ENCODE data around the gene GDNF. TPM values are rescaled to one million over a fixed set of nuclear protein-coding genes. Genes with fewer than 3 reads are reported as not detected.
"Not testable (repeated sequence)": the region's sequence is repeated elsewhere in the genome, so short reads cannot be mapped to it uniquely, and the experiment has no call there.

The GDNF gene
- total RNA-seq, 1 donor from 2014 or later, result not detected

DNA sequence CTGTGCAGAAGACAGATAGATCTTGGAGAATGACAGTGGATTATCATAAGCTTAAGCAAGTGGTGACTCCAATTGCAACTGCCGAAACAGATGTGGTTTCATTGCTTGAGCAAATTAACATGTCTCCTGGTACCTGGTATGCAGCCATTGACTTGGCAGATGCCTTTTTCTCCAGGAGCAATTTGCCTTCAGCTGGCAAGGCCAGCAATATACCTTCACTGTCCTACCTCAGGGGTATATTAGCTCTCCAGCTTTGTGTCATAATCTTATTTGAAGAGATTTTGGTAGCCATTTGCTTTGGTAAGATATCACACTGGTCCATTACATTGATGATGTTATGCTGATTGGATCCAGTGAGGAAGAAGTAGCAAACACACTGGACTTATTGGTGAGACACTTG is 43.4 kb downstream of the GDNF start:
- DNase-seq (ENCODE audit: missing footprints); ATAC-seq; intact Hi-C loops (cut with DNase I): not testable (repeated sequence)

DNA sequence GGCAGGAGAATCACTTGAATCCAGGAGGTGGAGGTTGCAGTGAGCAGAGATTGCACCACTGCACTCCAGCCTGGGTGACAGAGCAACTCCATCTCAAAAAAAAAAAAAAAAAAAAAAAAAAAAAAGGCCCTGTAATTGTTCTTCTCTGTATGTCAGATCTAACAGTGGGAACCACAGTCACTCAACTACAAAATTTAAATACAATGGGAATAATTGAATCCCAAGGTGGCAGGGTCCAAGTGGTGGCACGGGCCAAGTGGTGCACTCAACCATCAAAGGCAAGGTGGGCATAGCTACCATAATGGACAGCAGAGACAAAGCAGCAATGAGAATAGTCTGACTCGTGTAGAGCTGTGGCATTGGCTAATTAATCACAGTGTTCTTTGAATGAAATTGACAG is 44.5 kb downstream of the GDNF start:
- ATAC-seq; intact Hi-C loops (cut with DNase I); DNase-seq (ENCODE audit: missing footprints): not testable (repeated sequence)

DNA sequence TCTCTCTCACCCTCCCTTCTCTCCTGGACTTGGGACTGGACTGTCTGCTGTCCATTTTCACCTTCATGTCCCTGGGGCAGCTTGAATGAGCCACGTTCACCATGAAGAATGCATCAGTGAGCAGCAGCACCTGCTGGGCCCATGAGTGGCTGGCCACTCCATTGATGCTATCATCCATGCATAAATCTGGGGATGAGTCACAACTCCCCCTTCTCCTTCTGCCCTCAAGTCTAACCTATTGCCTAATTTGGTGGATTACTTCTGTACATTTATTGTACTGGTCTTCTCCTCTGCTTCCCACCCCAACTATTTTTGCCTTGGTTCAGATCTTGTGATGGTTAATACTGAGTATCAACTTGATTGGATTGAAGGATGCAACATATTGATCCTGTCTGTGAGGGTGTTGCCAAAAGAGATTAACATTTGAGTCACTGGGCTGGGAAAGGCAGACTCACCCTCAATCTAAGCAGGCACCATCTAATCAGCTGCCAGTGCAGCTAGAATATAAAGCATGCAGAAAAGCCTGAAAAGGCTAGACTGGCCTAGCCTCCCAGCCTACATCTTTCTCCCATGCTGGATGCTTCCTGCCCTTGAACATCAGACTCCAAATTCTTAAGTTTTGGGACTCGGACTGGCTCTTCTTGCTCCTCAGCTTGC is 46.7 kb downstream of the GDNF start:
- DNase-seq (ENCODE audit: missing footprints) (no peak), ATAC-seq (no peak)
- intact Hi-C loops (cut with DNase I), result no loop called here

DNA sequence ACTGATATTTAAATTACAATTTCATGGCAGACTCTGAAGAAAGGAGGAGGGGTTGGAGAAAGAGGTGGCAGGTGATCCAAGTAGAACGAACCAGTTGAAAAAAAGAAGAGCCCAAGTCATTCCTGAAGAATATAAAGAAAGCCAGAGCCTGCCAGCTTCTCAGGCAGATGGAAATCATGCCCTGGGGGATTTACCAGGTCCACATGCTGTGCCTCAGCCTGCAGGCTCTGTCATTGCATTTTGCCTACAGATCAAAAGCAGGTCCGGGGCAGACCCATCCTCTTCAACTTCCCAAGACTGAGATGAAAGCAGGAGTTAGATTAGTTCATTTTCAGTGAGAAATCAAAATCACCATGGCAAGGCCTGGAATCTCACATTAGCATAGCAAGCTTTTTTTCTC is 48.5 kb downstream of the GDNF start:
- intact Hi-C loops (cut with DNase I), result no loop called here
- no peak for DNase-seq (ENCODE audit: missing footprints)
- ATAC-seq, result no peak

DNA sequence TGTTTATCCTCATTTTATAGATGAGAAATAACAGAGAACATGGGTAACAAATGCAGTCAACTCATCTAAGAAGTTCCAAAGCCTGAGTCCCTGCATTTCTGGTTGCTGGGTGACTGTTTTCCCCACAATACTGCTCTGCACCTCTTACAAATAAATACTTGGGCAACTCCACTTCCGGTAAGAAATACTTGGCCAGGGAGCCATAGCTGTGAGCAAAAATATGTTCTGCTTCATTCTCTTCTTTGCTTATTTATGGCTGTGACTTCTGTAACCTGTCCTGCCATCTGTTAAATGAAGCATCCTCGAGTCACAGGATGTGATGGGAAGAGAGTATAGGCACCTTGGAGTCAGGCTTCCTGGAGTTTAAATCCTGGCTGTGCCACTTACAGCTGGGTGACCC is 49.9 kb downstream of the GDNF start:
- ATAC-seq, result no peak
- DNase-seq (ENCODE audit: missing footprints), result no peak

DNA sequence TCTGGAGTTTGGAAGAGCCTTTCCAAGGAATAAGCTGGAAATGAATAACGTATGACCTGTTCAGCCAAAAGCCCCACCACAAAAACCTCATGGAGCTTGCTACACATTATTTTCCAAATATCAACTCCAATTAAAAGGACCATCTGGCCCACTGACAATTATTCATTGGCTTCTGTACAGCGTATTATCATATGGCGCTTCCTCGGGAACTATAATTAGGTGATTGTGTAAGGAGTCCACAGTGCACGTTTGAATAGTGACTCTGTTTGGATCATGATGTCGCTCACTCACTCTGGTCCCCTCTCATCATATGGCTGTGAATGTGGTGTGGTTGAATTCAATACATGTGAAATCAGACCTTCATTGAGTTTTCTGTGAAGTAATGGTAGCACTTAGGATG is 52.1 kb downstream of the GDNF start:
- DNase-seq (ENCODE audit: missing footprints) (no peak), ATAC-seq (no peak)
- intact Hi-C loops (cut with DNase I), result no loop called here

More for the DNA sequence above, 49.9 kb downstream of the GDNF start:
- intact Hi-C loops (cut with DNase I), result no loop called here

DNA sequence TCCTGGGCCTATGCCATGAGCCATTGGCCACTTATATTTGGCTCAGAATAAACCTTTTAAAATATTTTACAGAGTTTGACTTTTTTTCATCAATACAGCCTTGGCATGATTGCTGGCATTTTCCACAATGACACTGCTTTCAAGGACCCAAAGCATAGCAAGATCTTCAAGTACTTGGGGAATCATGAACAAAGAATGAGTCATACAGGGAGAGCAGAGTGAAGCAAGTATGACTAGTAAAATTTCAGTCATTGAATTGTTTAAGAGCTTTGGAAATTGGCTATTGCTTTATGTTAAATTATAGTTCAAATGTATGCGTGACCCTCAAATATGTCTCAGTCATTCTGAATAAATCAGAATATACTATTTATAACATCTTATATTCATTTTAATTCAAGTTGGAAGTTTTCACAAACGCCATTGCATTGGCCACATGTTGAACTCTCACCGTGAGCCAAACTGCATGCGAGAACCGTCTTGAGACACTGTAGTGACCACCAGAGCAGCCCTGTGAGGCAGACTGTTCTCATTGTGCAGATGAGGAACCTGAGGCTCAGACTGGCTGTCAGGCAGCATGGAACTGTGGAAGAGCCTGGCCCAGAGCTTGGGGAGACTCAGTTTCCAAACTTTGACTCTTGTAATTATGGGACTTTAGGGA is 52.9 kb downstream of the GDNF start:
- ATAC-seq (no peak), DNase-seq (ENCODE audit: missing footprints) (no peak)
- intact Hi-C loops (cut with DNase I), result no loop called here

DNA sequence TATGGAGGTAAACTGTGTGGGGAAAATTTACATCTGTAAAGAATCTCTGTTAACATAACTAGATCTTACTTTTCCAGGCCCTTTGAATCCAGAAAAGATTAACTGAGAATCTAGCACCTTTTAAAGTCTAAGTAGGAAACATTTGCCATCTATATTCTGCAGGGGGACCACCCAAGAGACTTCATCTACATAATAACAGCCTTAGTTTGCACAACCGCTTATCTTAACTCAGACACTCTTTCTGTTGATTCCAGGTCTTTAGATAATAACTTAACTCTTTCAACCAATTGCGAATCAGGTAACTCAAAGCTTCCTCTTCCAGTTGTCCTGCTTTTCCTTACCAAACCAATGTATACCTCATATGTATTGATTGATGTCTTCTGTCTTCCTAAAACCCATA is 53.4 kb downstream of the GDNF start:
- intact Hi-C loops (cut with DNase I), result no loop called here
- no peak for ATAC-seq
- no peak for DNase-seq (ENCODE audit: missing footprints)

DNA sequence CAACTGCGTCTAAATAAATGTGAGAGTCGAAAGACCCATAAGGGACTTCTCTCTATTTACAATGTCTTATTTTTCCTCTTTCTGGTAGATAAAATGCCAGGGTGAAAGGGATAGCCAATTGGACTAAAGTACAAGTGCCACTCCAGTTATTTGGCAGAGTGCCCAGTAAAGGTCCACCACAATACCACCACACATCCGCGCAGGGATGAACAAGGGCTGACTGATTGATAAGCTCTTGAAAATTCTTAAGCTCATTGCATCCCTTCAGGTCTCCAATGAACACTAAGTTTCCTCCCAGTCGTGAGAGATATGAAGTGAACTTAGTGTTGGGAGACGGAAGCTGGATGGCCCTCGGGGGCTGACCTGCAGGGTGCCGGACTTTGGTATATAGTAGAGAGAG is 58.4 kb downstream of the GDNF start:
- ATAC-seq; DNase-seq (ENCODE audit: missing footprints); intact Hi-C loops (cut with DNase I): not testable (repeated sequence)

DNA sequence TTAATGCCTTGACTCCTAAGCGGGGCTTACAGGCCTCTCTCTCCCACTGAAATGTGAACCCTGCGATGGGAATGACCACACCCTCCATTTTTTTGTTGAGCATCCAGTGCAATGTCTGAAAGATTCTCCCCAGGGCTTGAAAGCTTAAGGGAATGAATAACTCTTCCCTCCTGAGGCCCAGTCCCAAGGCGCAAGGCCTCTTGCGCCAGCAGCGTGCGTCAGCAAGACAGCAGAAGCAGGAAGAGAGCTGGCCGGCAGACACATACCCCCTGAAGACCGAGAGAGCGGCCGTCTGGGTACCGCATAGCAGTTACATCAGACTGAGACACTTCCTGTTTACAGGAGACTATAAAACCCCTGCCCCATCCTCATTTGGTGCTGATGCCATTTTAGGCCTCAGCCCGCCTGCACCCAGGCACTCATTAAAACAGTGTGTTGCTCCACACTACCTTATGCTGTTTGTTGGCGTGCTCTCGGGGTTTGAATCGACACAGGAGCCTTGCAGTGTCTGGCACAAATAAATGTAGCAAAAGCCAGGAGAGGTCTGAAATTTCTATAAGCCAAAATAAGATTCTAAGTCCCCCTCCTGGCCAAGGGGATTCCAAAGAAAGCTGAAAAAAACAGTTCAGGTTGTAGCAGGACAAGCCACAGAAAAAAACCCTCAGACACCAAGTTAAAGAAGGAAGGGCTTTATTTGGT is 62.3 kb downstream of the GDNF start:
- DNase-seq (ENCODE audit: missing footprints), result no peak
- no peak for ATAC-seq
- intact Hi-C loops (cut with DNase I), result no loop called here

DNA sequence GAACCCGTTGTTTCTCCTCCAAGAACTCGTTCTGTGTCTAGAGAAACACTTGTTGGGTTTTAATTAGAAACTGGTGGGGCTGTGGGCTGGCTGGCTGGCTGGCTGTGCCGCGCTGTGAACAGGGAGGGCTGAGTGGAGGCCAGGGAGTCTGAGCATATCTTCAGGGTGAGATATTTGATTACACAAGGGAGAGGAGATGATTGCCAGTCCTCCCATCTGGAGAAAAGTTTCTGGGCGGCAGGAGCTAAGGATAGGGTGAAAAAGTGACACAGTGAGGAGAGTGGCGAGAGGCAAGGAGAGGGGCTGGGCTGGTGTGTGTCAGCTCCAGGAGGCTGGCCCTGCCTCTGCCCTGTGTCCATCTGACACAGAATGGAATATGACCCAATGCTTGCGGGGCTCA is 63.0 kb downstream of the GDNF start:
- DNase-seq (ENCODE audit: missing footprints), result no peak
- intact Hi-C loops (cut with DNase I), result no loop called here
- ATAC-seq, result no peak

DNA sequence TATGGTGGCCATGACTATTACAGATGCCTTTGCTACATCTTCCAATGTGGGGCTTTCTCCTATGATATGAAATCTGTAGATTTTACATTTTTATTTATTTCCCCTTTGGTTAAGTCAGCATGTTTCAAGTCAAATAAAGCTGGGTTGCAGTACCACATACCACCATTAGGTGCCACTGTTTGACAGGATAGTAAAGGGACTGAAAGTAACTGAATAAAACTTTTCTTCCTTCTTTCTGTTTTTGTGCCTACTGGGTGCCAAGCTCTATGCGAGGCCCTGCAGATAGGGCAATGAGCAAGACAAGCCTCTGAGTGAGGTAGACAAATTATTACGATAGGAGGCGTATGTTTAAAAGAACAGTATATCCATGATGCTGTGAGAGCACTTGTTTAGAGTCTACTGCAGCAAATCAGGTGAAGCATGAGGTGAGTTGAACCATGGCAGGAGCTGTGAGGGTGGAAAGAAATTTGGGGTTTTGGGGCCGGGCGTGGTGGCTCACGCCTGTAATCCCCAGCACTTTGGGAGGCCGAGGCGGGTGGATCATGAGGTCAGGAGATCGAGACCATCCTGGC is 64.8 kb downstream of the GDNF start:
- intact Hi-C loops (cut with DNase I), result no loop called here
- ATAC-seq, result no peak
- DNase-seq (ENCODE audit: missing footprints), result no peak

DNA sequence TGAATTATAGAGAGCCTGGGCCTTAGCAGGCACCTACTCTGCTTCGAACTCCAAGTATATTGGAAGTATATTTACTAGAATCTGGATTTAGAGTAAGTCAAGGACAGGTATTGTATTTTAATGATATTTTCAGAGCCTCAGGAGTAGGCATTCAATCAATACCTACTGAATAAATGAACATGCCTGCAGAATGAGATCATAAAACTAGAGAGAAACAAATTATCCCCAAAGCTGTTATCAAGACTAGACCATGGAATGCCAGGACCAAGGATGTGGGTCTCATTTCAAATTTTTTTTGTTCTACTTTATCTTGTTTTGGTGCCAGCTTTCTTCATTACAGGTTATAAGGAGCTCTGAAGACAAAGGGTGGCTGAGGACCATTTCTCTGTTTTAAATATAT is 66.0 kb downstream of the GDNF start:
- ATAC-seq (no peak), DNase-seq (ENCODE audit: missing footprints) (no peak)
- intact Hi-C loops (cut with DNase I), result no loop called here

DNA sequence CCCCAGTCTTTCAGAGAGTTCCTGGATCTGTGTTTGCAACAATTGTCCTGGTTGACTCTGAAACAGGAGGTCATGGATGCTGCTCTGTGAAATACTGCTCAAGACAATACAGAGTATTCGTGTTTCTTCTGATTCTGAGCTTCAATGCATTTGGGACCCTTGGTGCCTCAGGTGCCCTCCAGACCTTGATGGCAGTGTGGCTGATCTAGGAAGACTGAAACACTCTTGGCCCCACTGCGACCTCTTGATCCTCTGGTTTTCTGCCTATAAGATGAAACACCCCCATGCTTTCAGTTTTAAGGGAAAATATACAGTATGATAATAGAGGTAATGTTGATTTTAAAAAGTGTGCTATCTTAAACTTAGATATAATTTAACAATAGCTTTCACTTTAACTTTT is 67.6 kb downstream of the GDNF start:
- no peak for DNase-seq (ENCODE audit: missing footprints)
- no peak for ATAC-seq
- intact Hi-C loops (cut with DNase I), result no loop called here

DNA sequence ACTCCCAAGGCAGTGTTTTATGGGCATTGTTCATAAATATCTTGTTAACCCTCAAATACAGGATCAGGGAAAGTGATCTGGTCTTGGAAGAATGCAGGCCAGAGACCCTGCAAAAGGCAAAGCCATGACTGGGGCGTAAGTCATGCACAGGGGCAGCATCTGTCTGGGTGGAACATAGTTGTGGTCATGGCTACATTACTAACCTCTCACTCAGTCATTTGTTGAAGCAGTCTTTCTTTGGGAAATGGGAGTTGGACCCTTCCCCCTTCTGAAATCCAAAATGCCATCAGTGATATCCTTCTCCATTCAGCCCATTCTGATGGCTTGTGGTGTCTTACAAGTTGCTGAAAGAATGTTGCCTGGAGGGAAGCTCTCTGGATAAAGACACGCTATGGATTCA is 68.1 kb downstream of the GDNF start:
- no peak for DNase-seq (ENCODE audit: missing footprints)
- no peak for ATAC-seq
- intact Hi-C loops (cut with DNase I), result no loop called here

DNA sequence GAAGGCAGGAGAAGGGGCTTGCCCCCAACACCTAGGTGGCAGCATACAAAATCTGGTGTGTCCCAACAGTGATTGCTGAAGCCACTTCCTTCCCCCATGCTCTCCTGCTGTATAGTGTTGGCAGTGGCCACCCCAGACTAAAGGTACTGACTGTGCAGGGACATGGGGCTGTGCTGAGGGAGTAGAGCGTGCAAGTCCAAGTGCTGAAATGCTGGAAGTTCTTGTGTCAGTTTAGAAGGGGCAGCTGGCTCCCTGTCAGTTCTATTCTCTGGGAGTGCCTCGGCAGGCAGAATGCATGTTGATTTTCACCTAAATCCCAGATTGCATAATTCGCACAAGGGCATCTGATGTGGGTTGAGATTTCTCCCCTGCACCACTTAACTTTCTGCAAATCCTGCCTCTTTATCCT is 68.6 kb downstream of the GDNF start:
- no peak for ATAC-seq
- intact Hi-C loops (cut with DNase I), result no loop called here

DNA sequence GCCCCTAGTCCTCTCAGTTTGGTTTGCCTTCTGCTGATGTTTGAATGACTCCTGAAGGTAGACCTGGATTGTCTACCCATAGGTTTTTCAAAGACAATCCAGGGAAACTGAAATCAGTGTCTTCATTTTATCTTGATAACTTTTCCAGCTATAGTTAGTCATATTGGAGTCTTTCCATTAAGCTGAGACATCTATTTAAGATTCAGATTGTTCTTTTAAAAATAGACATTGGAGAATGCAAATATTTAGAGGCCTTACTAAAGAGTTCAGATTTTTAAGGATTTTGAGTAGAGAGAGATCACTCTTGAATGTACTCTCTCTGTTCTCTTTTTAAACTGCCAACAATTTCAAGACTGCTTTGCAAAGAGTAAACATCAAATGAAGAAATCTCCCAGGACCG is 69.1 kb downstream of the GDNF start:
- DNase-seq (ENCODE audit: missing footprints) (no peak), ATAC-seq (no peak)
- intact Hi-C loops (cut with DNase I), result no loop called here

More for the DNA sequence above, 68.6 kb downstream of the GDNF start:
- DNase-seq (ENCODE audit: missing footprints), result no peak

DNA sequence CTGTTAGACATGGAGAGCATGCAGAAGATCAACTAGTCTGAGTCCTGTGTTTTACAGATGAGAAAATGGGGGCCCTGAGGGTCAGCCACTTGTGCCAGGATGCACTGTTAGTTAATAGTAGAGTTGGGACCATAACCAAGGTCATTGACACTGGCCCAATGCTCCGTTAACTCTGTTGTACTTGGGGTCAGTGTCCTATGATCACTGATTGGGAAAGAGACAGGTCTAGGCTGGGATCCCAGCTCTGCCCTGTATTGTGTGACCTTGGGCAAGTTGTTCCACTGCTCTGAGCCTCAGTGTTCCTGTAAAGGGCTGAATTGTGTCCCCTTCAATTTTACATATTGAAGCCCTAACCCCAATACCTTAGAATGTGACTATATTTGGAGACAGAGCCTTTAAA is 70.0 kb downstream of the GDNF start:
- intact Hi-C loops (cut with DNase I), result no loop called here
- DNase-seq (ENCODE audit: missing footprints), result no peak
- ATAC-seq, result no peak

DNA sequence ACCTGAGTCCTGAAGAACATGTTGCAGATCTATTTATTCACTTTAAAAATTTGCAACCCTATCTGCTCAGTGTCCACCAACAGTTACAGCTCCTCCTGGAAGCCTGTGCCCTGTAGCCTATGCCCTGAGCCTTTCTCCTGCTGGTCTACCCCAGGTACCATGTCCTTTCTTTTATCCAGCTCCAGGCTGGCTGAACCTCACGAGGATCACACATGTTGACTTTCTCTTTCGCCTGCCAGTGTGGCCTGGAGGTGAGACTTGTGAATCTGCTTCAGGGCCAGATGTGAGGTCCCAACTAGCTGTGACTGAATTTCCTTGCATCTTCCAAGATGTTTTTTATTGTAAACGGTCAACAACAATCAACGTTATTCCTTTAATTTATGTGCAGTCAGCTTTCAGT is 70.7 kb downstream of the GDNF start:
- intact Hi-C loops (cut with DNase I), result no loop called here
- DNase-seq (ENCODE audit: missing footprints) (no peak), ATAC-seq (no peak)

DNA sequence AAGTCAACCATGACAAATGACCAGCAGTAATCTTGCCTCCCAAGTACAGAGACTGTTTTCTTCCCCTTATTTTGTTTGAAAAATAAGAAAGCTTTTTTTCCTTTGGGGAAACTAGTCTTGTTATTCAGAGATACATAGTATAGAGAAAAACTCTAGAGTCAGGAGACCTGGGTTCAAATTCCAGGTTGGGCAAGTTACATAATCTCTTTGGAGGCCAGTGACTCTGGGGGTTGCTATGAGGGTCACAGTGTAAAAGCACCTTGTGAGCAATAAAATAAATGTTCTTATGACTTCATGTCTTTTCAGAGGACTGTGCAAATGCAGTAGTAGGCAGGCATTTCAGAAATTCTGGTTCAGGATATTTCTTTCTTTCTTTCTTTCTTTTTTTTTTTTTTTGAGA is 71.5 kb downstream of the GDNF start:
- intact Hi-C loops (cut with DNase I), result no loop called here
- ATAC-seq (no peak), DNase-seq (ENCODE audit: missing footprints) (no peak)

Measured in Right ventricle myocardium inferior (tissue), 1 donor.